Hematopoietic multipotent progenitor cell treated with erythropoietin and hydrocortisone succinate and interleukin-3 and kit ligand, for 17 days (in vitro differentiated cells): ENCODE results near the gene RBPJL.
A peak's percentile ranks its signal among the peaks of the same experiment; 100 is the strongest.

Source experiments
- DNase-seq: peaks from one replicate; pipeline ENCODE4 v3.0.0-alpha.2; 2015; ENCODE audit warnings: low spot score

Gene RBPJL

GRCh38 chr20:45306431-45306982 is at the start of gene RBPJL:
Gene RBPJL, plus strand, starts transcription at chr20:45306840. Its CDS starts 83 bp downstream, at chr20:45306923.
- peak; percentile 41 for DNase-seq

GRCh38 chr20:45257161-45257560 is 49.5 kb upstream of the RBPJL start:
- no peak for DNase-seq

GRCh38 chr20:45257711-45258110 is 48.9 kb upstream of the RBPJL start:
- DNase-seq: no peak

- no peak for DNase-seq
These were observed 48.4 kb upstream of the RBPJL start for GRCh38 chr20:45258259-45258658.

- no peak for DNase-seq
These were observed 48.0 kb upstream of the RBPJL start for GRCh38 chr20:45258664-45259063.

GRCh38 chr20:45263556-45264266 is 42.9 kb upstream of the RBPJL start:
- DNase-seq: no peak

GRCh38 chr20:45266977-45267376 is 39.7 kb upstream of the RBPJL start:
- DNase-seq: no peak

- DNase-seq: no peak
These were observed 38.1 kb upstream of the RBPJL start for GRCh38 chr20:45268531-45268930.

GRCh38 chr20:45269056-45269455 is 37.6 kb upstream of the RBPJL start:
- DNase-seq: no peak

- no peak for DNase-seq
These were observed 36.8 kb upstream of the RBPJL start for GRCh38 chr20:45269754-45270270.

- no peak for DNase-seq
These were observed 31.3 kb upstream of the RBPJL start for GRCh38 chr20:45275338-45275737.

GRCh38 chr20:45279992-45280391 is 26.6 kb upstream of the RBPJL start:
- DNase-seq: no peak

- DNase-seq: no peak
These were observed 23.7 kb upstream of the RBPJL start for GRCh38 chr20:45282700-45283550.

GRCh38 chr20:45283551-45284057 is 23.0 kb upstream of the RBPJL start:
- no peak for DNase-seq

GRCh38 chr20:45288376-45288775 is 18.3 kb upstream of the RBPJL start:
- no peak for DNase-seq

GRCh38 chr20:45288860-45289259 is 17.8 kb upstream of the RBPJL start:
- no peak for DNase-seq

- DNase-seq: no peak
These were observed 16.5 kb upstream of the RBPJL start for GRCh38 chr20:45289942-45290676.

GRCh38 chr20:45290677-45291355 is 15.8 kb upstream of the RBPJL start:
- peak; percentile 62 for DNase-seq

- no peak for DNase-seq
These were observed 15.1 kb upstream of the RBPJL start for GRCh38 chr20:45291526-45291925.

- DNase-seq: no peak
These were observed 14.3 kb upstream of the RBPJL start for GRCh38 chr20:45292343-45292742.
